HG02588 (cell line): ENCODE data around the gene CELA1.
"Not testable (repeated sequence)": the region's sequence is repeated elsewhere in the genome, so short reads cannot be mapped to it uniquely, and the experiment has no call there.

ENCODE experiments used
- ATAC-seq: cut with Tn5 transposase; IDR thresholded peaks from one replicate; pipeline ENCODE4 v1.9.1; 2021; ENCODE audit warnings: mild to moderate bottlenecking, moderate library complexity; ENCODE audit not compliant: unreplicated experiment

CELA1 gene

DNA sequence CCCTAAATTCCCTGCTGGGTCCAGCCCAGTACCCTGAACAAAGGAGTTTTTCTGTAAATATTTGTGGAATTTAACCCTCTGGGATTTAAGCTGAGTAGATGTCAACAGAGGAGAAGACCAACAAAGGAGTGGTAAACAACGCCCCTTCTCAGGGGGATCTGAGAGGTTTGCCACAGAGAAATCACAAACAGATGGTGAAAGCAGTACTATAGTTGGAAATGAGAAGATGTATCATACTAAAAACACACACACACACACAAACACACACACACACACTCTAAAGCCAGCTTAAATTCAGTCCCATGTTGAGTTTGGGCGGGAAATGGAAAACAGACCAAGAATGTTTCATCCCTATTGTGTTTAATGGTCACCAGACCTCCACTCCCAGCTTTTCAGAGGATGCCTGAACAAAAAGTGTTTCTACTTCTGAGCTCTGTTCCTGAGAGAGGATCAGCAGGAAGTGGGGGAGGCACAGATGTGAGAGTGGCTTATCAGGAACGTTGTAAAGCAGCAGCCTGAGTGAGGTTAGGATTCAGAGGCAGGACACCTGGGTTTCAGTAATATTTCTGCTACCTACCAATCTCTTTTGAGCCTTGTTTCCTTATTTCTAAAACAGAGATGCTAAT, 25.7 kb downstream of the CELA1 start:
- no peak for ATAC-seq

DNA sequence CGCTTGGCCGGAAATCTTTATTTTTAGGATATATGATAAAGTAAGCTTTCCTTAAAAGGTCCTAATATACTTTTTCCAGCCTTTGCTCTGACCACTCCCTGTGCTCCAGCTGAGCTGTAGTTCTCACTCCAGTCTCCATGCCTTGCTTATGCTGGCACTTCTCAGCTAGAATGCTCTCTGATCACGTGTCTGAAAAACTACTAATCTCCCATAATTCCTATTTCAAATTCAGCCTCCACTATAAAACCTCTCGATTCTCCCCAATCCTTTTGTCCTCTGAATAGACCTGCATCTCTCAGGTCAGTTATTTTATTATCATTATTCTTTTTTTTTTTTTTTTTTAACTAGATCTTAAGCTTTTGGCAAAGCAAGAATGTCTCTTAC, 26.2 kb downstream of the CELA1 start:
- no peak for ATAC-seq

DNA sequence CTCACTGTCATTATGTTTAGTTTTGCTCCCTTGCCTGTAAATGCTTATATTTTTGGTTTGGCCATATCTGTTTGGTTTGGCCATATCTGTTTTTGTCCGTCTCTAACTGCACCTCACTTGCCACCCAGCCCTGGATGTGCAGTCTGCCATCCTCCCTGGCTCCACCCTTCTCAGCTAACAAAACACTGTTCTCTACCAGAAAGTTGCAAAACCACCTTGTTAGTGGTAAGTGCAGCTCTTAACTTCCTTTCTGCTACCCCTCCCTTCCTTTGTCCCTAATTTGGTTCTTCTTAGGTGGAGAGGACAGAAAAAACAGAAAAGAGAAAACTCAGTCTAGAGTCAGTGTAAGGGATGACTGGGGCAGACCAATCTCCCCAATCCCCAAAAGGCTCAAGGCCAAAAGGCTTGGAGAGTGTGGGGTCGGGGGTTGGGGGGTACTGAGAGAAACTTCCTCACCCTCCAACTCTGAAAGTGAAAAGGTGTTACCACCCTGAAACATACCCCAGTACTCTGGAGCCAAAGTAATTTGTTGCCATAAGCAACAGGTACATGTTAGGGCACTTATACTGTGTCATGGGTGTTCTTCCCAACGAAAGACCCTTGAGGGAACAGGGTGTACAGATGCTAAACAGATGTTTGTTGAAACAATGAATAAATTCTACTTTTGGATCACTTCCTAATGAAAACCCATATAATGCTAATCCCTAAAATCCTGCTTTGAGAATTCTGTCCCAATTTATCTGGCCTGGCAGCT, 27.5 kb downstream of the CELA1 start:
- ATAC-seq: no peak

DNA sequence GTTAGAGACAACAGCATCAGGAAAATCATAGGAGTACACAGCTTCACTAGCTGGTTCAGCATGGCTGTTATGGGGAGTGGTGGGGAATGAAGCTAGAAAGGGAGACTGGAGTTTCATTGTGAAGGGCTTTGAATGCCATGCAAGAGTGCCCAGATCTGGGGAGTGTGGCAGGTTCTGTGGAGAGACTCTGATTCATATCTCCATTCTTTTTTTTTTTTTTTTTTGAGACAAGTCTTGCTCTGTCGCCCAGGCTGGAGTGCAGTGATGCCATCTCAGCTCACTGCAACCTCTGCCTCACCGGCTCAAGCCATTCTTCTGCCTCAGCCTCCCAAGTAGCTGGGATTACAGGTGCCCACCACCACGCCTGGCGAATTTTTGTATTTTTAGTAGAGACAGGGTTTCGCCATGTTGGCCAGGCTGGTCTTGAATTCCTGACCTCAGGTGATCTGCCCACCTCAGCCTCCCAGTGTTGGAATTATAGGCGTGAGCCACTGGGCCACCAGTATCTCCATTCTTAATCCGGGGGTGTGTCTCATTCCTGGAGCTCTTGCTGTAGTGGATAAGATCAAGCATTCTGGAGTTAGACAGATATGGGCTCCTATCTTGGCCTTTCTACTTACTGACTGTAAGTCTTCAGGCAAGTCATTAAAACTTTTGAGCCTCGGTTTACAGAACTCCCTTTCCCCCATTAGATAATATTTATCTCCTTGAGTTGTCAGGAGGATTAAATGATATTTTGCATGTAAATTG, 28.2 kb downstream of the CELA1 start:
- not testable (repeated sequence) for ATAC-seq

DNA sequence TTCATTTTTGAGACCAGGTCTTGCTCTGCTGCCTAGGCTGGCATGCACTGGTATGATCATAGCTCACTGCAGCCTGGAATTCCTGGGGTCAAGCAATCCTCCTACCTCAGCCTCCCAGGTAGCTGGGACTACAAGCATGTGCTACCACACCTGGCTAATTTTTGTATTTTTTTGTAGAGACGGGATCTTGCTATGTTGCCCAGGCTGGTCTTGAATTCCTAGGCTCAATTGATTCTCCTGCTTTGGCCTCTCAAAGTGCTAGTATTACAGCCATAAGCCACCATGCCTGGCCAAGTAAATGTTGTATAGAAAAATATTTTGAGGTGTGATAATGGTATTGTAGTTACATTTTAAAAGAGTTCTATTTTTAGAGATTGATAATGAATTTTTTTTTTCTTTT, 35.1 kb downstream of the CELA1 start:
- ATAC-seq: no peak

DNA sequence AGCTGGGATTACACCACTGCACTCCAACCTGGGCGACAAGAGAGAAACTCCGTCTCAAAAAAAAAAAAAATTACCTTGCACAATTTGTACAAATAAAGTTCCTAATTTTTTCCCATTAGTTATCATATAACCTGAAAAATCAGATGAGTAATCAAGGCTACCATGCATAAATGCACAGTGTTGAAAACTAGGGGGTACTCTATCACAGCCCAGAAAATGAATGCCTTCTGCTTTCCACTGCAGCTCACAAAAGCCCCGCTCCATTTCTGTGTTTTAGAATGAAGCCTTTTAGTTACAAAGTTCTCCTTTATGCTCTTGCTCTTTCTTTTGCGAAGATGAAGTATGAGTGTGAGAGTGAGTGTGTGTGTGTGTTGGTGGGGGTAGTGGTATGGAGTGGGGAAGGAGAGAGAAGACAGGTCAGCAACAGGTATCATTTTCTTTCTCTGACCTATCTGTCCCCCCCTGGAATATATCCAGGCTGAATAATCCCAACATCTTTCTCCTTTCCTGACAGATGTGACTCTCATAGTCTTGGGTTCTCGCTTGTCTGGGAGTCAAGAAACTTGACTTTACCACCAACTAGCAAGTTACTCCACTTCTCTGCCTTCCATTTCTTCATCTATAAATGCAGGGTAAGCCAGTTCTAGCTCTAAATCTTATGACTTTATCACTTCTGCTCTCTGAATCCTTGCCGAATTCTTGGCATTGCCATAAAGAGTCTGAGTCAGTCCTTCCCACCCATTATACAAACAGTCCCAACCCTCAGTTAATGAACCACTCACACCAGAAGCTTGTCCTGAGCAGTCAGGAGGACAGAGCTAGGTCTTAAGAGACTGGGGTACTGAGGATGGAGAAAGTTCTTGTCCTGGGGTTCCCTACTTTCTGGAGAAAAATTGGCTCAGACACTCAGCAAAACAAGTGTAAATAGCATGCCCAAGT, 38.6 kb downstream of the CELA1 start:
- ATAC-seq: no peak

DNA sequence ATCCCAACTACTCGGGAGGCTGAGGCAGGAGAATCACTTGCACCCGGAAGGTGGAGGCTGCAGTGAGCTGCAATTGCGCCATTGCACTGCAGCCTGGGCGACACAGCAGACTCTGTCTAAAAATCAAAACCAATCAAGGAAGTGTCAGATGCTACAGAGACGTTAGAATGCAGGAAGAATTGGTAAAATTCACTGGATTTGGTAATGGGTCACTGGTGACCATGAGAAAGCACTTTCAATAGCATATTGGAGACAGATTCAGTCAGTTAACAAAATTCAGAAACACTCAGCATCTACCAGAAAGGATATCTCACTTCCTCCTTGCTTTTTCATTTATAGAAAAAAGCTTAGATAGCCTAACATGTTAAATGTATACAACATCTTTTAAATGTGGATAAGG, 40.0 kb downstream of the CELA1 start:
- ATAC-seq: no peak

DNA sequence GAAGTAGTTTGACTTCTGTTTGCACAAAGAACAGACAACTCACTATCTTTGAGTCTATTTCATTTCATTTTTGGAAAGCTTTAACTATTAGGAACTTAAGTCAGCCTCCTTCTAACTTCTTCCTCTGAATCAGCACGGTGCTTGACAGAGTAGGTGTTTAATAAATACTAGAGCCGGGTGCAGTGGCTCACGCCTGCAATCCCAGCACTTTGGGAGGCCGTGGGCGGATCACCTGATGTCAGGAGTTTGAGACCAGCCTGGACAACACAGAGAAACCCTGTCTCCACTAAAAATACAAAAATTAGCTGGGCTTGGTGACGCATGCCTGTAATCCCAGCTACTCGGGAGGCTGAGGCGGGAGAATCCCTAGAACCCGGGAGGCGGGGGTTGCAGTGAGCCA, 45.7 kb downstream of the CELA1 start:
- ATAC-seq: not testable (repeated sequence)

DNA sequence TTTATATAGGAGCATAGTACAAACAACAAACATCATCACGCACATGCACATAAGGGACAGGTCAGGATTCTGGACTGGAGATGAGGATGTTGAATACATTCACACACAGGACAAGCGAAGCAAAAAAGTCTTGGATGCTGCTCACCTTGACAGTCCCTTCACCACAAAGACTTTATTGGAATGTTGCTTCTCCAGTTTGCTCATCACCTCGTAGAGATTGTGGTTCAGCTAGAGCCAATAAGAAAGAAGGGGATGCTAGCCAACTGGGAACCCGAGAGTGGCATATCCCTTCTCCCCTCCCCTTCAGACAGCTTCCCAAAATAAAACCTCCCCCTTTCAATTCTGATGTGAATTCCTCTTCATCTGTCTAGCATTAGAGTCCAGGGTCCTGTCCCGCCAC, 50.8 kb downstream of the CELA1 start:
- no peak for ATAC-seq

DNA sequence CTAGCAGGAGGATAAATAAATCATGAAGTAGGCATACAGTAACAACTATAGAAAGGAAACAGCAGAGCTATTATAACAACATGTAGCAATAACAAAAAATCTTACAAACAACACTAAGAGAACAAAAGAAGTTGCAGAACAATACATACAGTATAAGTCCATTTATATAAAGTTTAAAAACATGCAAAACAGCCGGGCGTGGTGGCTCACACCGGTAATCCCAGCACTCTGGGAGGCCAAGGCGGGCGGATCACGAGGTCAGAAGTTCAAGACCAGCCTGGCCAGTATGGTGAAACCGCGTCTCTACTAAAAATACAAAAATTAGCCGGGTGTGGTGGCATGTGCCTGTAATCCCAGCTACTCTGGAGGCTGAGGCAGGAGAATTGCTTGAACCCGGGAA, 52.4 kb downstream of the CELA1 start:
- not testable (repeated sequence) for ATAC-seq

DNA sequence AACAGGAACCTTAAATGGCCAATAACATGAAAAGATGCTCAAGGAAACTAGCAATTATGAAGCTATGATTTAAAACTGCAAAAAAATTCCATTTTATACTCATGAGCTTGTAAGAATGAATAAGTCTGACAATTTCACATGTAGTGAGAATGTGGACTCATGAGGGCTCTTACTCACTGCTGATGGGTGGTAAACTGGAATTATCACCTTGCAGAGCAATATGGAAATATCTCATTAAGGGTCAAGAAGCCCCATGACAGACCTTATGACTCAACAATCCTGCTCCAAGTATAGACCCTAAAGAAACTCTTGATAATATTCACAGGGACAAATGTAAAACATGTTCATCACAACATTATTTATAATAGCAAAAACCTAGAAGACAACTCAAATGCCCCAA, 52.8 kb downstream of the CELA1 start:
- no peak for ATAC-seq

DNA sequence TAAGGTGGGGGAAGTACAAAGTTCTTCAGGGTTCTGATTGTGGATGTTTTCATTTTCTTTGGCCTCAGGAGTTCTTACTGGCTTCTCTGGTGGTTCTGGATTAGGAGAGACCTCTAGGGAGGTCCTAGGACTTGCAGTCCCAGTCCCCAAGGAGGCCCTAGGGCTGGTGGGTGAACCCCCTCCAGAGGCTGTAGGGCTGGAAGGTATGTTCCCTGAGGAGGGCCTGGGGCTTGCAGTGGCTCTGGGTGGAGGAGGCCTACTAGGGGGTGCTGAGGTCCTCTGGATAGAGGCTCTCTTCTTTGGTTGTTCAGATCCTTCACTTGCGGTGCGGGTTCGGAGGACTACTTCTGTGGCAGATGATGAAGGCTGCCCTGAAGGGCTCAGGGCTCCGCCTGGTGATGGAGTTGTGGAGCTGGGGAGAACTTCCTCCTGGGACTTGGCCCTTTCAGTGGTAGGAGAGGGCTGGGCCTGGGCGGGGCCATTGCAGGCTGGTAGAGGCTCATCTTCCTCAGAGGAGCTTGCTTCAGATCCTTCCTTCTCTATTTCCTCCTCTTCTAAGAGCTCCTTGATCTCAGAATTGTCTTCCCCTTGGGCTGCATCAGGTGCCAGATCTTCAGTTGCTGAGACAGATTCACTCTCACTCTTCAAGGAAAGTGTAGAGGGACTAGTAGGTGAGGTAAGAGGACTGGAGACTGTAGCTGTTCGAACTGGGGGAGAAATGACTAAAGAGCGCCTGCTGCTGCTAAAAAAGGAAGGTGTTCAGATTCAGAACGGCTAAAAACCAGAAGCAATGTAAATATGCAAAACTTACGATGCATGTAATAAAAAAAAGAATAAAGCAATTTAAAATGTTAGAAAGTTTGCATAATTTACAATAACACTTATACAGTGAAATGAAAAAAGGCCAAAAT, 54.6 kb downstream of the CELA1 start:
- ATAC-seq: not testable (repeated sequence)

DNA sequence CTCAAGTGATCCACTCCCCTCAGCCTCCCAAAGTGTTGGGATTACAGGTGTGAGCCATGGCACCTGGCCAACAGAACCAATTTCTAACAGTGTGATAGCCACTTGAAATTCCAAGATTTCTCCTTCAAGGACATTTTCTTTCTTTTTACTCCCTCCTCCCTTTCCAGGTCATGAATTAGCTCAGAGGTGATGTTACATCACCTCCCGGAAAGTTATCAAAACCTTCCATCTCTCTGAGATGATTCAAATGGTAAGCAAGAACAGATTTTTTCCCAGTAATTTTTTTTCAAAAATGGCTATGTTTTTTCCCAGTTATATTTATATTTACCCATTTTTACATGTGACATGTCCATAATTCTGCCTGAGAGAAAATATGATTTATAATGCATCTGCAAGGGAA, 60.6 kb downstream of the CELA1 start:
- no peak for ATAC-seq

DNA sequence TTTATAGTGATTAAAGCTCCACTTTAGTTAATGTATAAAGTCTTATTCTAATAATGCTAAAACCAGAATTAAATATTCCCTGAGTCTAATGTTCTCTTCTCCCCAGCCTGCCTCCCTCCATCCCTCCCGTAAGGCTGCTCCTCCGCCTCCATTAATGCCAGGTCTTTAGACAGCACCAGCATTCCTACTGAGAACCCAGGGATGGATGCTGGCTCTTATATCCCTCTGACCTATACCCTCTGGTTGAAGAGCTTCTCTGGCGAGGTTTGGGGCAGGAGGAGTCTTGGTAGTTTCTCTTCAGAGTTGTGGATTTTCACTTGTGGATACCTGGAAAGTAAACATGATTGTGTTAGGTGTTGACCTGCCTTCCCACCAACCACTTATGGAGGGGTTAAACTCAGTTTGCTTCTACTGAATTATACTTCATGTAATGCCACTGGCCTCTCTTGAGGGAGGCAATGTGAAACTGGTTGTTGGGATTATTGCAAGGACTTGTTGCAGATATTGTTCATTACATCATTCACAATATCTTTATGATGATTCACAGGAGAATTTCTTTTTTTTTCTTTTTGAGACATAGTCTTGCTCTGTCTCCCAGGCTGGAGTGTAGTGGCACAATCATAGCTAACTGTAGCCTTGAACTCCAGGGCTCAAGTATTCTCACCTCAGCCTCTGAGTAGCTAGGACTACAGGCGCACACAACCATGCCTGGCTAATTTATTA, 65.1 kb downstream of the CELA1 start:
- no peak for ATAC-seq
